Mesendoderm (in vitro differentiated cells): Measurements from ENCODE around the gene MRPS18A.

Source experiments
- DNase-seq: peaks from one replicate; pipeline ENCODE4 v3.0.0; 2013
- H2AK5ac ChIP-seq: 2 replicates; pipeline ENCODE4 v1.6.1; 2013; ENCODE audit warnings: low read length, inconsistent platforms
- H2BK120ac ChIP-seq: 2 replicates; pipeline ENCODE4 v1.6.1; 2013; ENCODE audit warnings: low read depth, mild to moderate bottlenecking, low read length, moderate library complexity, mixed read lengths
- H2BK15ac ChIP-seq: replicated peaks from 2 replicates; pipeline ENCODE4 v1.6.1; 2013; ENCODE audit warnings: low read depth, mild to moderate bottlenecking, moderate library complexity
- H2BK5ac ChIP-seq: 2 replicates; pipeline ENCODE4 v1.6.1; 2013; ENCODE audit warnings: low read length, inconsistent platforms
- H3K18ac ChIP-seq: 2 replicates; pipeline ENCODE4 v1.6.1; 2013; ENCODE audit warnings: mild to moderate bottlenecking, low read length, mixed read lengths
- H3K23ac ChIP-seq: one replicate; pipeline ENCODE4 v1.6.1; 2013; ENCODE audit warnings: low read length
- H3K27ac ChIP-seq: 2 replicates; pipeline ENCODE4 v1.5.1; 2013; ENCODE audit warnings: low read depth, mild to moderate bottlenecking, inconsistent platforms, low read length, moderate library complexity
- H3K27me3 ChIP-seq: 2 replicates; pipeline ENCODE4 v1.6.1; 2013; ENCODE audit warnings: low read length, control low read depth, mild to moderate bottlenecking, inconsistent platforms; ENCODE audit not compliant: insufficient read depth, poor library complexity
- H3K36me3 ChIP-seq: 2 replicates; pipeline ENCODE4 v1.6.1; 2013; ENCODE audit warnings: low read length, inconsistent platforms; ENCODE audit not compliant: control insufficient read depth, insufficient read depth
- H3K4ac ChIP-seq: one replicate; pipeline ENCODE4 v1.6.1; 2013; ENCODE audit warnings: low read depth, mild to moderate bottlenecking, low read length, moderate library complexity
- H3K4me1 ChIP-seq: 2 replicates; pipeline ENCODE4 v1.6.1; 2013; ENCODE audit warnings: low read depth, low read length, inconsistent platforms; ENCODE audit not compliant: control insufficient read depth
- H3K4me2 ChIP-seq: 2 replicates; pipeline ENCODE4 v1.6.1; 2013; ENCODE audit warnings: low read length
- H3K4me3 ChIP-seq: 2 replicates; pipeline ENCODE4 v1.5.1; 2013; ENCODE audit warnings: mild to moderate bottlenecking, low read length
- H3K56ac ChIP-seq: one replicate; pipeline ENCODE4 v1.6.1; 2013; ENCODE audit warnings: low read length
- H3K79me1 ChIP-seq: 2 replicates; pipeline ENCODE4 v1.6.1; 2013; ENCODE audit warnings: low read length, inconsistent platforms
- H3K79me2 ChIP-seq: 2 replicates; pipeline ENCODE4 v1.6.1; 2013; ENCODE audit warnings: mild to moderate bottlenecking, low read length; ENCODE audit not compliant: control insufficient read depth, insufficient read depth
- H3K9ac ChIP-seq: 2 replicates; pipeline ENCODE4 v1.6.1; 2013; ENCODE audit warnings: low read length, inconsistent platforms
- H4K5ac ChIP-seq: one replicate; pipeline ENCODE4 v1.6.1; 2013; ENCODE audit warnings: low read length
- H4K8ac ChIP-seq: one replicate; pipeline ENCODE4 v1.6.1; 2013; ENCODE audit warnings: low read depth, mild to moderate bottlenecking, control low read depth, low read length, moderate library complexity
- WGBS: extraction: QIAGEN DNeasy Blood & Tissue Kit; methylation state at CpG from one replicate; pipeline ENCODE4 v1.1.7; 2013; ENCODE audit warnings: low lambda C conversion rate, missing lambda C conversion rate; ENCODE audit not compliant: insufficient coverage; ENCODE audit errors: extremely low coverage; 5-methylcytosine and 5-hydroxymethylcytosine counted together

The MRPS18A gene

DNA sequence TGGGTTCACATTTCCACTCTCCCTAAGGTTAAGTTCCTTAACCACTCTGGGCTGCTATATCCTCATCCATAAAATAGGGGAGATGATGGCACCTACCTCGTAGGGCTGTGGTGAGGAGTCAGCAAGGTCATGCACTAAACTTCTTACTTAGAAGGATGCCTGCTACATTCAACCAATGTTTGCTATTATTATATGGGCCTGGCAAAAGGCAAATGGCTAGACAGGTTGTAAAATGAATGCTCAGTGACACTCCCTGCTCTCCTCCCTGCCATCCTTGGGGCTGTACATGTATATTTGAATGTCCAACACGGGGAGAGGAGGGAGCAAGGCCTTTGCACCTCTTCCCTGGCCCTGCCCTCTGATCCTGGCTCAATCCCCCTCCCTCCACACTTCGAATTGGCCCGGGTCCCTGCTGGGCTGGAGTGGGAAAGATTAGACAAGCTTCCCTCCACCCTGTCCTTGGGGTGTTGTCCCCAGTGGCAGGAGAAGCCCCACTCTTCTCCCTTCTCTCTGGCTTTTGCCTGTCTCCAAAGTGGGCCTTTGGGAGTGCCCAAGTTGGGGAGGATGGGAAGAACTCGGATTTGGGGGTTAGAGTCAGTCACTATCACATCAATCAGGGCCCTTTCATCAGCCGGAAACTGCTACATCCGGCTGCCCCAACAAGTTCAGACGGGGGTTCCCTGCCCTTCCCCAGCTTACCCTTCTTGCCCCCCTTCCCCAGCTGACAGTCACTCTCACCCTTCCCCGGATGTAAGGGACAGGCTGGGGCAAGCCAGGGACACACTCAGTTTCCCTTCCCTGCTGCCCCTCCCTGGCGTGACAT lies 46.1 kb upstream of the MRPS18A start:
- Histone ChIP-seq H3K4me3 (no peak overlapping the region), H2BK5ac (no peak overlapping the region), H3K4me2 (no peak overlapping the region), H4K5ac (no peak overlapping the region), H3K18ac (no peak overlapping the region), H2AK5ac (no peak overlapping the region), H3K27ac (no peak overlapping the region), H3K4me1 (no peaks in the 10 kb centered on the region), H2BK15ac (no peak overlapping the region), H3K79me2 (no peaks in the 10 kb centered on the region), H2BK120ac (no peak overlapping the region), H3K23ac (no peak overlapping the region), H3K4ac (no peak overlapping the region), H3K79me1 (no peaks in the 10 kb centered on the region), H3K9ac (no peak overlapping the region), H3K56ac (no peak overlapping the region), H3K27me3 (no peaks in the 10 kb centered on the region), H3K36me3 (no peaks in the 10 kb centered on the region), H4K8ac (no peak overlapping the region)
- DNase-seq = no peak
- WGBS = no CpG with 5 or more reads among the region's 10 CpGs

DNA sequence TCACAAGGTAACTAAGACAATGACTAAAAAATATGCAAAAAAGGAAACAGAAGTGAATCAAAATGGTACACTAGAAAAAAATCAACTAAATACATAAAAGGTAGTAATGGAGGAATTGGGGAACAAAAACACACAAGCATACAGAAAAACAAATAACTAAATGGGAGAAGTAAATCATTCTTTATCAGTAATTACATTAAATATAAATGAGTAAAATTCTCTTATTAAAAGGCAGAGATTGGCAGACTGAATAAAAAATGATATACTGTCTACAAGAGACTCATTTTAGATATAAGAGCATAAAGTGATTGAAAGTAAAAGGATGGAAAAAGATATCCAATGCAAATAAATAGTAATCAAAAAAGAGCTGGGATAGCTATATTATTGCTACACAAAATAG lies 43.0 kb upstream of the MRPS18A start:
- Histone ChIP-seq H3K18ac (no peak overlapping the region), H2BK5ac (no peak overlapping the region), H4K8ac (no peak overlapping the region), H3K4me3 (no peak overlapping the region), H3K79me1 (no peaks in the 10 kb centered on the region), H3K4ac (no peak overlapping the region), H2AK5ac (no peak overlapping the region), H3K79me2 (no peaks in the 10 kb centered on the region), H3K23ac (no peak overlapping the region), H4K5ac (no peak overlapping the region), H2BK15ac (no peak overlapping the region), H3K36me3 (no peaks in the 10 kb centered on the region), H3K56ac (no peak overlapping the region), H3K4me2 (no peak overlapping the region), H3K27me3 (no peaks in the 10 kb centered on the region), H3K4me1 (no peaks in the 10 kb centered on the region), H2BK120ac (no peak overlapping the region), H3K9ac (no peak overlapping the region), H3K27ac (no peak overlapping the region)
- DNase-seq = no peak

GRCh38 chr6:43729537-43729936 lies 41.9 kb upstream of the MRPS18A start:
- H3K27me3 ChIP-seq = no peaks in the 10 kb centered on the region
- no peak overlapping the region for H2AK5ac ChIP-seq
- H3K4me1 ChIP-seq = no peaks in the 10 kb centered on the region
- DNase-seq = no peak
- H3K9ac ChIP-seq = no peak overlapping the region
- no CpG with 5 or more reads among the region's 6 CpGs for WGBS
- H2BK120ac ChIP-seq = no peak overlapping the region
- no peak overlapping the region for H4K8ac ChIP-seq
- H3K23ac ChIP-seq = no peak overlapping the region
- no peaks in the 10 kb centered on the region for H3K79me1 ChIP-seq
- H3K56ac ChIP-seq = no peak overlapping the region
- no peak overlapping the region for H2BK5ac ChIP-seq
- no peak overlapping the region for H3K4me3 ChIP-seq
- H4K5ac ChIP-seq = no peak overlapping the region
- no peak overlapping the region for H2BK15ac ChIP-seq
- no peak overlapping the region for H3K4me2 ChIP-seq
- H3K36me3 ChIP-seq = no peaks in the 10 kb centered on the region
- no peak overlapping the region for H3K4ac ChIP-seq
- no peaks in the 10 kb centered on the region for H3K79me2 ChIP-seq
- no peak overlapping the region for H3K18ac ChIP-seq
- no peak overlapping the region for H3K27ac ChIP-seq

- Histone ChIP-seq H4K5ac (no peak overlapping the region), H2BK5ac (no peak overlapping the region), H4K8ac (no peak overlapping the region), H3K18ac (no peak overlapping the region), H3K4me3 (no peak overlapping the region), H3K79me2 (no peaks in the 10 kb centered on the region), H3K9ac (no peak overlapping the region), H3K79me1 (no peaks in the 10 kb centered on the region), H2BK15ac (no peak overlapping the region), H2AK5ac (no peak overlapping the region), H3K4me2 (no peak overlapping the region), H3K4me1 (no peaks in the 10 kb centered on the region), H2BK120ac (no peak overlapping the region), H3K27me3 (no peaks in the 10 kb centered on the region), H3K56ac (no peak overlapping the region), H3K23ac (no peak overlapping the region), H3K27ac (no peak overlapping the region), H3K4ac (no peak overlapping the region), H3K36me3 (no peaks in the 10 kb centered on the region)
- WGBS = no CpG with 5 or more reads among the region's 2 CpGs
- no peak for DNase-seq
These were observed 41.0 kb upstream of the MRPS18A start for GRCh38 chr6:43728586-43728985.

GRCh38 chr6:43727634-43728033 lies 40.0 kb upstream of the MRPS18A start:
- H4K8ac ChIP-seq = no peak overlapping the region
- no peak overlapping the region for H4K5ac ChIP-seq
- H3K79me1 ChIP-seq = no peaks in the 10 kb centered on the region
- H3K79me2 ChIP-seq = no peaks in the 10 kb centered on the region
- no peak overlapping the region for H2AK5ac ChIP-seq
- no peak overlapping the region for H2BK120ac ChIP-seq
- H3K4me3 ChIP-seq = no peak overlapping the region
- H3K56ac ChIP-seq = no peak overlapping the region
- no peak overlapping the region for H3K27ac ChIP-seq
- H3K23ac ChIP-seq = no peak overlapping the region
- H3K18ac ChIP-seq = no peak overlapping the region
- H3K9ac ChIP-seq = no peak overlapping the region
- H2BK15ac ChIP-seq = no peak overlapping the region
- no peaks in the 10 kb centered on the region for H3K36me3 ChIP-seq
- no peaks in the 10 kb centered on the region for H3K4me1 ChIP-seq
- no peak overlapping the region for H3K4ac ChIP-seq
- DNase-seq = no peak
- no peaks in the 10 kb centered on the region for H3K27me3 ChIP-seq
- no peak overlapping the region for H2BK5ac ChIP-seq
- H3K4me2 ChIP-seq = no peak overlapping the region
- WGBS = no CpG with 5 or more reads among the region's 3 CpGs
